Left hindlimb (tissue), 1 donor: ENCODE results near the gene PNKD.

Experiments used
- DNase-seq: peaks from one replicate; pipeline ENCODE4 v3.0.0-alpha.2; 2018

Gene PNKD

GRCh38 chr2:218345491-218346236 is 75.3 kb downstream of the PNKD start:
- DNase-seq, result no peak

- DNase-seq, result no peak
These were observed 76.9 kb downstream of the PNKD start for GRCh38 chr2:218347172-218347571.

- no peak for DNase-seq
These were observed 83.7 kb downstream of the PNKD start for GRCh38 chr2:218354045-218354444.

GRCh38 chr2:218354850-218355443 is 84.6 kb downstream of the PNKD start:
- no peak for DNase-seq

- no peak for DNase-seq
These were observed 87.2 kb downstream of the PNKD start for GRCh38 chr2:218357236-218358177.

- no peak for DNase-seq
These were observed 90.1 kb downstream of the PNKD start for GRCh38 chr2:218360453-218360852.

GRCh38 chr2:218362606-218363005 is 92.3 kb downstream of the PNKD start:
- DNase-seq, result no peak

GRCh38 chr2:218363736-218364135 is 93.4 kb downstream of the PNKD start:
- DNase-seq, result no peak

- no peak for DNase-seq
These were observed 93.9 kb downstream of the PNKD start for GRCh38 chr2:218364196-218364595.

- DNase-seq, result no peak
These were observed 96.5 kb downstream of the PNKD start for GRCh38 chr2:218366621-218367414.

GRCh38 chr2:218367415-218368149 is 97.3 kb downstream of the PNKD start:
- DNase-seq, result peak; percentile 89

- DNase-seq, result no peak
These were observed 97.8 kb downstream of the PNKD start for GRCh38 chr2:218368150-218368528.

- no peak for DNase-seq
These were observed 98.4 kb downstream of the PNKD start for GRCh38 chr2:218368621-218369153.

GRCh38 chr2:218369330-218369729 is 99.0 kb downstream of the PNKD start:
- DNase-seq, result no peak

- no peak for DNase-seq
These were observed 100.2 kb downstream of the PNKD start for GRCh38 chr2:218370410-218371063.

GRCh38 chr2:218371983-218372350 is 101.6 kb downstream of the PNKD start:
- no peak for DNase-seq

- no peak for DNase-seq
These were observed 104.5 kb downstream of the PNKD start for GRCh38 chr2:218374795-218375194.

- DNase-seq, result no peak
These were observed 104.9 kb downstream of the PNKD start for GRCh38 chr2:218375212-218375611.

GRCh38 chr2:218378053-218378452 is 107.7 kb downstream of the PNKD start:
- DNase-seq, result no peak

- no peak for DNase-seq
These were observed 111.6 kb downstream of the PNKD start, which contains the start of gene SLC11A1 for GRCh38 chr2:218381916-218382366. TSS of gene SLC11A1 (plus strand) at chr2:218382273. CDS start at chr2:218382369, 96 bp downstream.

GRCh38 chr2:218382785-218383184 is 112.5 kb downstream of the PNKD start:
- DNase-seq, result no peak
